ENCODE data around the gene DPP6.
"Not testable (repeated sequence)": the region's sequence is repeated elsewhere in the genome, so short reads cannot be mapped to it uniquely, and the experiment has no call there.

The DPP6 gene

DNA sequence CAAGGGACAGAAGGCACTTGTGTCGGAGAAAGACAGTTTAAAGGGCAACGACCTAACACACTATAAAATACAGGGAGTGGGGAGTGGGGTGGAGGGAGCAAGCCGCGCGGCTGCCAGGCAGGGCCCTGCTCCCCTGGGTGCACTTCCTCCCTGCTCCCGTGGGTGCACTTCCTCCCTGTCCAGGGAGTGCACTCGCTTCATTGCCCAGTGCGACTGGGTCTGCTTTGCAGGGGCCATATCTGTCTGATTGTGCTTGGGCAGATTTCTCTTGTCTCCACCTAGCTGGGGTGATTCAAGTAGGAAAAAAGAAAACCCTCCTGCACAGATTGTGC is 94.5 kb downstream of the DPP6 start:
- in situ Hi-C loops (cut with HindIII; ENCODE audit: low sequenced_read_pairs) = not testable (repeated sequence)

DNA sequence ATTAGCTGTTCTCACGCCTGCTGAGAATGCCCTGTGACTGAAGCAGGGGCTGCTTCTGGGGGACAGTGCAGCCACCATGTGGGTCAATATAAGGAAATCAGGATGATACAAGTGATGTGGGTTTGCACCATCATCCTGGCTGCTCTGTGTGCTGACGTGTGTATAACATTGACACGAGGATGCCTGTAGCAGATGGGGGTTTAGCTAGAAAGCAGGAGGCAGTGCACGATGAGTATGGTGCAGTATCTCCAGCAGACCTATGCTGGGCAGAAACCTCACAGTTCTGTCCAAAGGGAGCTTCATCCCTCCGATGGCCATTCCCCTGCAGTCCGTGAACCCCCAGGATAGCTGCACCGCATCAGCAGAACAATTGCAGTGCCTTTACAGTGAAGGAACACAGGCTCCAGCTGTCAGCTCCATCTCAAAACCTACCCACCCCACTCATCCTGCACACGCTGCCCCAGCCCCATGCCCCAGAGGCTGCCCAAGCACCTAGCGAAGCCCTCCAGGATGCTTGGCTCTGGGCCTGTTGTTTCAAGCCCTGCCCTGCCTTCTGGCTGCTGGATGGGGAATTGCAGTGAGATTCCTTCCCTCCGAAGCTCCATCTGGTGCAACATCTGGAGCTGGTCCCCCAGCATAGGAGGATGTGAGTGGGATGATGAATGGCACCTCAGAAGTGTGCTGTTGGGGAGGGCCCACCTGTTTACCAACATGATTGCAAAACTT is 96.8 kb downstream of the DPP6 start:
- in situ Hi-C loops (cut with HindIII; ENCODE audit: low sequenced_read_pairs) = not testable (repeated sequence)

DNA sequence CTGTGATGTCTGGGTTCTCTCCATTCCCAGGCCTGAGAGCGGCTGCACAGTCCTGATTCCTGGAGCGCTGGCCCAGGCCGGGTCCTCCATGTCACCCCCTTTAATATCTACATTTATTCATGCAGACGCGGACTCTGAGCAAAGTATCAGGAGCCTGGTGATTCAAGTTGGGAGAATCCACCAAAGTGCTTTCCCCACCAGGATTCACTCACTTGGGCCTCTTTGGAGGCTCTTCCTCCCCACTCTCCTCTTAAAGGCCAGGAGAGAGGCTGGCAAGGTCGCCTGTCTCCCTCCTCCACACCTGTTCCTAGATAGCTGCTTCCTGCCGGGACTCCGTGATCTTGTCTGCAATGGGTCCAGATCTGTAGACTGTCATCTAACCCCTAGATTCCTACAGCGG is 98.5 kb downstream of the DPP6 start:
- in situ Hi-C loops (cut with HindIII; ENCODE audit: low sequenced_read_pairs) = not testable (repeated sequence)

DNA sequence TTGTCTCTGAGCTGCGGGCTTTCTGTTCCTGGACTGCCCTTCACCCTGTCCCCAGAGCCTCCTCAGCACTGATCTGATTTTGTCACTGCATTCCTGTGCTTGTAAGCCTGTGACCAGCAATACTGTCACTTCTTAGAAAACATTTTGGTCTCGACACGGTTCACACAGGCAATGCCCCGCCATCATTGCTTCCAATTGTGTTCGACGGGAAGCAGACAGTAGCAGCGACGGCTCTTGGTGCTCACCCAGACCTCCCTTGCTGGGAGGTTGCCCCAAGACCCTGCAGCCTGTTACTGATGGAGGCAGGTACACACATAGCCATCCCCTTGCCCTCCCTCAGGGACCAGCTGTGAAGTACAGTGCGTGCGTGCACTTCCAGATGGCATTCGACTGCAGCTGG is 99.1 kb downstream of the DPP6 start:
- in situ Hi-C loops (cut with HindIII; ENCODE audit: low sequenced_read_pairs) = not testable (repeated sequence)

DNA sequence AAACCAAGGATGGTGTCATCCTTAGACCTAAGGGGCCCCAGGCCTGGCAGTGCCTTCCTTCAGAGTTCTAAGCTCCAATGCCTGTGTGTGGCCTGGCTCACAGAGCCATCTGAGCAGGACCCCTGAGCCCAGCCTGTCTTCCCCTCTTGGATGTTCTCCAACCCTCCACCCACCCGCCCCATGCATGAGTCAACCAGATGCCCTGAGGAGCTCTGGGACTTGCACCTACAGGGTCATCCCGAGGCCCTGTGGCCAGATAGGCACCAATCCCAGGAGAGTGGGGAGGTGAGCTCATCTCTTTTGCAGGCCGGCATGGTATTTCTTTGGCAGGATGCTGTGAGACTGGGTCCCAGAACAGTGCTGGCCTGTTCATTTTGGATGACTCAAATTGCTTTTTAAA is 103.7 kb downstream of the DPP6 start:
- in situ Hi-C loops (cut with HindIII; ENCODE audit: low sequenced_read_pairs) = not testable (repeated sequence)

DNA sequence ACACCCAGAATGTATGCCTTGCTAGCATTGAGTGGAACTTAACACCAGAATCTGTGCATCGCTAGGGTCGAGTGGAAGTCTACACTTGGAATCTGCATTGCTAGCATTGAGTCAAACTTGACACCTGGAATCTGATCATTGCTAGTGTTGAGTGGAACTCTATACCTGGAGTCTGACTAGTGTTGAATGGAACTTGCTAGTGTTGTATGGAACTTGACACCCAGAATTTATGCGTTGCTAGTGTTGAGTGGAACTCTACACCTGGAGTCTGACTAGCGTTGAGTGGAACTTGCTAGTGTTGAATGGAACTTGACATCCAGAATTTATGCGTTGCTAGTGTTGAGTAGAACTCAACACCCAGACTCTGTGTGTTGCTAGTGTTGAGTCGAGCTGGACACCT is 110.7 kb downstream of the DPP6 start:
- in situ Hi-C loops (cut with HindIII; ENCODE audit: low sequenced_read_pairs) = not testable (repeated sequence)

DNA sequence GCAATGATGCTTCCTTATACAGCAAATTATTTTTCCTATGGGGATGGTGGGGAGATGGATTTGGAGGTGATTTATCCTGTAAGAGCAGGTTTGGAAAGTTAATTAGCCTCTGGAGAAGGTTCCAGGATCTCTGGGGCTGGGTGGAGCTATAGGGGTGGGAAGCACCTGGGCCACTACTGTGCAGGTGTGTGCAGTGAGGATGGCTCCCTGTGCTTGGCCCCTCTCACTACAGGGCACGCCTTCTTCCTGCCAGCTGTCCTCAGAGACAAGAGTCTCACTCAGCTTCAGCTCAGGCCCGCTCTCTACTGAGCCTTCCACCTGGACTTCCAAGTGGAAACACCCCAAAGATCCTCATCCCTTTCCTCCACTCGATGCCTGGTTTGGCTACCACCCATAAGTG is 111.4 kb downstream of the DPP6 start:
- in situ Hi-C loops (cut with HindIII; ENCODE audit: low sequenced_read_pairs) = not testable (repeated sequence)

DNA sequence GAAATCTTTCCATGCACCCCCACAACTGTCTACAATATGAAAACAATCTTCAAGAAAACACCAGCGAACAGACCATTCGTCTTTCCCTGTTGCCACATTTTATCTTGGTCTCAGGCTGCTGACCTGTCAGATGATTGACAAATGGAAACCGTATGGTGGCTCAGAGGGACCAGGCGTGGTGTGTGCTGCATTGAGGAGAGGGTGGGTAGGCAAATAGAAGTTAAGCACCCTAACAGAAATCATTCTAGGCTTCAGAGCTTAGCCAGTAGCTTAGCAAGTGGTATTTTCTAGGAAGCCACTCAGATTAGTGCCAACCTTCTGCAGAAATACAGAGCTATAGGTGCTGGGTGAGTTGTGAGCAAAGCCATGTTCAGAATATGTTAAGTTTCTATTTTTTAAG is 114.9 kb downstream of the DPP6 start:
- in situ Hi-C loops (cut with HindIII; ENCODE audit: low sequenced_read_pairs) = no loop called here

DNA sequence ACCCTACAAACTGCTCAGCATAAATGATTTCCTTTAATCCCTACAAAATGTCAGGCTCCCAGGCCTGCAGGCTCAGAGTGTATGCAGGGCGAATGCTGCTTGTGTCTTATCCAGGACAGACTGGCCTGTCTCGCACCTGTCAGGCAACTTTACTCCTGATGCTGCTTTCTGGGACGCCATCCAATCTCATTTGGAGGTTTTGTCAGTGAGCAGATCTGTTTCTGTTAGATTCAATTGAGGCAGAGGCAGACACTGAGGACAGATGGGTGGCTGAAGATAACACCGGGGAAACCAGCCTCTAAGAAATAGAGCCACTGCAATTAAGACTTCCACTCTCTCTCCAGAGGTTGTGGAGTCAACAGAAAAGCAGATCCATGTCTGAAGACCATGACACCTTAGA is 115.6 kb downstream of the DPP6 start:
- in situ Hi-C loops (cut with HindIII; ENCODE audit: low sequenced_read_pairs) = no loop called here

DNA sequence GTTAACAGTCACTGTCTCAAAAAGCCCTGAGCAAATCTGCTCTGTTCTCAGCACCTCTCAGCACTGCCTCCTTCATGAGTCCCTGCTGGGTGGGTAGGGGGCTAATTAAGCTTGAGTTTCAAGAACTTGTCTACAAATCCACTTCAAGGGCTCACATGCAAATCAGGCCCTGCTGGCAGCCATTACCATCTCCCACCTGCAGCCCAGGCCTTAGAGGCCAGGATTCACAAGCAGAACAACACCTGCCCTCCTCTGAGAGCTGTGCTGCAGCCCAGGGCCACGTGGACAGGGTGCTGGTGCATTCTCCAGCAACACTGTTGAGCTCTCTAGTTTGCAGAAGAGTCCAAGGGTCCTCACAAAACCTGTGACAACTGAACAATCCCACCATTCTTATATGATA is 119.2 kb downstream of the DPP6 start:
- in situ Hi-C loops (cut with HindIII; ENCODE audit: low sequenced_read_pairs) = no loop called here

DNA sequence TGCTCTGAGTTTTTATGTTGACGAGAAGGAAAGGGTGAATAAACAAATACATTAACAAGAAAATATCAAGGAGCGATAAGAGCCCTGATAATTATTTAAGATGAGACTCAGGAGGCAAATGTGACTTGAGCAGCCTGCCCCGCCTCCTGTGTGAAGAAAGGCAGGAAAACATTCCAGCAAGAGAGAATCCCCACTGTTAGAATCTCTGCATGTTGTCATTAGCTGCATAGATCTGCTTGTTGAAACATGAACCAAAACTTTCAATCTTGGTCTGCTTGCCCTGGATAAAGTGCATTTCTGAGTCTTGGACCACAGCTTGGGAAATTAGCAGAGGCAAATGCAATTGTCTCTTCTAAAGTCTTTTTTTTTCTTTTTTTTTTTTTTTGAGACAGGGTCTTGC is 120.0 kb downstream of the DPP6 start:
- in situ Hi-C loops (cut with HindIII; ENCODE audit: low sequenced_read_pairs) = no loop called here

DNA sequence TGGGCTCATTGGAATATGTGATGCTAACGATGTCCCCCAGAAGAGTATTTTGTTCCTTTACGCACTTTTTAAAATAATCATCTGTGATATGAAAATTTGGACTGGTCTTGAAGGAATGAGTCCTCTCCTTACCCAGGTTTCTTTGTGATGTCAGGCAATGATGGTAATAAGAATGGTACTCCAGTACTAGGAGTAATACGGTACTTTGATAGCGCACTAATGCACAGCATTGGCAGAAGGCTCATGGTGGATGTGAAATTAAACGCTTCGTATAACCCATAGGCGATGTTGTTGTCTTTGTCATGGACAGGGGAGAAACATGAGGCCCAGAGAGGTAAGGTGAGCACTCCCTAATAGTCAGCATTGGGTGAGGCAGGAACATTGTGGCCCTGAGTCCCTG is 125.4 kb downstream of the DPP6 start:
- in situ Hi-C loops (cut with HindIII; ENCODE audit: low sequenced_read_pairs) = no loop called here

DNA sequence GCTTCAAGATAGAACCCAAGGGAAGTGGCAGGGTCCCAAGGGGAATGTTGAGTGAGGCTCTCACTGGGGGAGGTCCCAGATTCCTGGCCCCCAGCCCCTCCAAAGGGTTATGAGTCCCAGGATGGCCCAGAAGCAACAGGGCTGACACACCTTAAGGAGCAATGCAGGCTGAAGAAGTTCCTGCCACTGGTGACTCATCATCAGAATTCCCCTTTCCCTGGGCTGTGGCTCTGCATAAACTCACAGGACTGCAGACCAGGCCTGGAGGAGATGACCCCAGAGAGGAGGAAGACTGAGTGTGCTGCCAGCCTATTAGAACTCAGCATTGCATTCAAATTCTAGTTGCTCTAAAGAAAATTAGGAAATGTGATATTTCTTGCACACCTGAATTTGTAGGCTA is 126.7 kb downstream of the DPP6 start:
- in situ Hi-C loops (cut with HindIII; ENCODE audit: low sequenced_read_pairs) = no loop called here

DNA sequence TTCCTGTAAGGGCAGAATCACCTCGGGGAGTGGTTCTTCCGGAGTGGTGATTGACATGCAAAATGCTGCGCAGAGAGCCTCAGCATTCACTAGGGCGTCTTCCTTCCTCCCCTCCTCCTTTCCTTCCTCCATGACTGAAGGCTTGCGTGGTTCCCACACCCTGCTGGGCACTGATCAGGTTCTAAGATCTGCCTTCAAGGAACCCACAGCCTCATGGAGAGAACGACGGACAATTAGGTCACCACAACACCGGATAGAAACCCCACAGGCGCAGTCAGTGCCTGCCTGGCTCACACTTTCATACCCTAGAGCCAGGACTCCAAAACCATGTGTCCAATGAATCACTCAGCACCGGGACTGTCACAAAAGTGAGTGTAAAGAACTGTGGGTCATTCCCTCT is 131.3 kb downstream of the DPP6 start:
- in situ Hi-C loops (cut with HindIII; ENCODE audit: low sequenced_read_pairs) = no loop called here

DNA sequence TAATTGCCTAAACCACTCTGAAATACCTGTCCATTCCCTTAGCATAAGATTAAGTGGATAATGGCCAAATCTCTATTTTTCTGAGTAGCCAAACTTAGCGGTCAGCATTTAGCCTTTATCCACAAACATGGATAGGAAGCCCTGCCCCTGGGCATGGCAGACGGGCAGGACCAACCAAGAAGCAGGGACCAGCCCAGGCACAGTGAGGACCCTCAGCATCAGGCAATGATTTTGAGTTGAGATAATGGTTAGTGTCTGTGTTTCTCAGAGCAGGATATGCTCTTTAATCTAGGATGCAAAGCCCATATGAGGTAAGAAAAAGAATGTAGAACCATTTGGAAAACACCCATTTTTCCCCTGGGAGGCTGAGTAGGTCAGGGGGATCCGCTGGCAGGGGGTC is 131.7 kb downstream of the DPP6 start:
- in situ Hi-C loops (cut with HindIII; ENCODE audit: low sequenced_read_pairs) = no loop called here

DNA sequence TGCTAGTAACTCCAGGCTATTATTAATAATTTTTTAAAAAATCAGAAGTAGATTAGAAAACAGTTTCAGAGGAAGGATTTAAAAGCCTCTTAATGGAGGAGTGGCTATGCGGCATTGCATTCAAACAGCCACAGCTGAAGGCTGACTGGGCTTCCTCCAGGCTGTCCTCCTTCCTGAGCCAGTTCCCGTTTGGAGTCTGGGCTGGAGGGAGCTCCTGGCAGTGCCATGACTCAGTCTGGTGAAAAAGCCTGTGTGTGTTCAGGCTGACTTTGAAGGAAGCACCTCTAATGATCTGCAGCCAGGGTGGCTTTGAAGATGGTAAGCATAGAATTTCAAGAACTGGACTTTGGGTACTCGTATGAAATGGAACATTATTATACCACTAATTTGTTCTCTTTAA is 134.6 kb downstream of the DPP6 start:
- in situ Hi-C loops (cut with HindIII; ENCODE audit: low sequenced_read_pairs) = no loop called here

DNA sequence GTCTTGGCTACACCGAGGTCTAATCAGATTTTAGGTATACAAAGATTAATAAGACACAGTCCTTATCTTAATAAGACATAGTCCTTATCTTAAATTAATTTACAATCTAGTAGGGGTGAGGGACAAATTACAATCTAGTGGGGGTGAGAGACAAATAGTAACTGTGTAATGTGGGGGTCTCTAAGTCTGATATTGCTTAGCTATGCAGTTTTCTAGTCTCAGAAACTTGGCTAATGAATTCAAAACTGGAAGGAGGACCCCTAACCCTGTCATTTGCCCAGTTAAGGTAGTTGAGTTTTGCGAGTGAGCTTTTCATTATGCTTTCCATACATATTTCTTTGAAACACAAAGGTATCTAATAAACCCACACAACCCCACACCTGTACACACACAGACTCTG is 136.1 kb downstream of the DPP6 start:
- in situ Hi-C loops (cut with HindIII; ENCODE audit: low sequenced_read_pairs) = no loop called here

DNA sequence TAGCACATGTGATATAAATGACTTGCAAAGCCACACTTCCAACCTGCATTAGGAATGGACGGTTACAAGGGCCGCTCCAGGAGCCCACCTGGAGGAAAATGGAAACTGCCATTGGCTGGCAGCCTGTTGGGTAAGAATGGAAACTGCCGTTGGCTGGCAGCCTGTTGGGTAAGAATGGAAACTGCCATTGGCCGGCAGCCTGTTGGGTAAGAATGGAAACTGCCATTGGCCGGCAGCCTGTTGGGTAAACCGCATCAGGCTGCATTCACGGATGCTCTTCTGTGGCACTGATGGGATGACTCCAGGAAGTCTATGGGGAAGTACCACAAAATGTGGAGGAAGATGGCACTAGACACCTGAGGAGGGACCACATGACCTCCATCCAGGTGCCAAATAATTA is 143.1 kb downstream of the DPP6 start:
- in situ Hi-C loops (cut with HindIII; ENCODE audit: low sequenced_read_pairs) = no loop called here

DNA sequence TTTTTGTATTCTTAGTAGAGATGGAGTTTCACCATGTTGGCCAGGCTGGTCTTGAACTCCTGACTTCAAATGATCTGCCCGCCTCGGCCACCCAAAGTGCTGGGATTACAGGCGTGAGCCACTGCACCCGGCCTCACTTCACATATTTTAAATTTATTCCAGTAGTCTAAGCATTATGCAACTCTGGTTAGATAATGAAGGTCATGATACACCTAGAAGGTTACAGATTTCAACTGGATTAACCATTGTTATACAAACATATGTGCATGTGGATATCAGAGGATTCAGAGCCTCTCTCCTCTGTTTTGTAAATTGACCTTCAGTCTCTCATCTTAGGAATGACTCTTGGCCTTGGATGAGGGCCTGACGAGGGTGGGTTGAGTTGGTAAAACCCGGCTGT is 146.3 kb downstream of the DPP6 start:
- in situ Hi-C loops (cut with HindIII; ENCODE audit: low sequenced_read_pairs) = no loop called here

DNA sequence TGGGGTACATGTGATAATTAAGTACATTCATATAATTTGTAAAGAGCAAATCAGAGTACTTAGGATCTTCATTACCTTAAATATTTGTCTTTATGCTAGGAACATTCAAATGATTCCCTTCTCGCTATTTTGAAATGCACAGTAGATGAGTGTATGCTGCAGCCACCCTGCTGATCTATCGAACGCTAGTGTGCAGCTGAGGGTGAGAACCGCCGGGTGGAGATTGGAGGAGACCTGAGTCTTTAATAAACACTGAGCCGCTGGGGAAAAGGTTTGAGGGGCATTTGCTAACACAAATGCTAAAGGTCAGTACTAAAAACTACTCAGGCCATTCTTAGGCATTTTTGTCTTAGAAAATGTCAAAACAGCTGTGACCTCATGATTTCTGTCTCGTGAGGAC is 148.0 kb downstream of the DPP6 start:
- in situ Hi-C loops (cut with HindIII; ENCODE audit: low sequenced_read_pairs) = no loop called here

DNA sequence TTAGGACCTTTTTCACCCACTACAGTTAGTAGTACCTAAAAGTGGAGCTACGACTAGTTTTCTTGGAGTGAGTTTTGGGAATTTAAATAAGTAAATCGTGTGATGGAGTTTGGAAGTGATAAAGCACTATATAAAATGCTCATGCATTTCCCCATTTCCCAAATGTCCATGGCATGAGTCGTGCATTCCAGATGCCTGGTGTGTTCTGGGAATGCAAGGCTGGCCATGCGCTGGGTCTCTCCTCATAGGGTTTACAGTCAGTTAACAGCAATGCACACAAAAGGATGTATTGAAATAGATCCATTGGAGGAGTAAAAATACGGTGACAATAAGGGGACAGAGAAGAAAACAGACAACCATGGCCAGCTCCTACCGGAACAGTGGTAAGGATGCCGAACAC is 149.8 kb downstream of the DPP6 start:
- in situ Hi-C loops (cut with HindIII; ENCODE audit: low sequenced_read_pairs) = no loop called here

DNA sequence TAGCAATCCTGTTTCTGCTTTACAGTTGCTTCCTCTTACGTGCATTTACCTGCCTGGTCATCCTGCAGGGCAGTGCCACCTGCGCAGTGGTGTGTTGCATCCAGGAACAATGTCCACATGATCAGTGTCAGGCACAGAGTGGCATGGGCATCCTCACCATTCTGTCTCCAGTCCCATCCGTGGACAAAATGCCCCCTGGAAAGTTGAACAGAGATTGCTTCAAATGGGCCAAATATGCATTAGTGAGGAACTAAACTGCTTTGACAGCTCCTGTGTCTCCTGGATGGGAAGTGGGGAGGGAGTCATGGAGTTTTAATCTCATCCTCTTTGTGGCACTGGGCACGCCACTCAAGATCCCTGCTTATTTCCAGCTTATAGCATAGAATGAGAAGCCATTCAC is 151.8 kb downstream of the DPP6 start:
- in situ Hi-C loops (cut with HindIII; ENCODE audit: low sequenced_read_pairs) = no loop called here

DNA sequence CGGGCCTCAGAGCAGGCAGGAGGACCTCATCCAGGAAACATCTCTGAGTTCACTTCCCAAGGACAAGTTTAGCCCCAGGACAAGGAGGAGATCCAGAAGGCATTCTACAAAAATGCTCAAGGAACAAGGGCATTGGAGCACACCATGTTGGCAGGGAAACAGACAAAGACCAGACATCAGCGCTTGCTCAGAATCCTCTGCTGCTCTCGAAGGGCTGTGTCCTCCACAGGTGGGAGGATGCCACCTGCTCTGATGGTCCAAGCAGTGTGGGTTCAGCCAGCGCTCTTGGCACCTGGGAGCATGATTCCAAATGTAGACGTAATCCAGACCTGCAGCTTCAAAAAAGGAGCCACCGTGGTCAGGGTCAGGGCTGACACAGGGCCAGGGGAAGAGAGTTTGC is 160.7 kb downstream of the DPP6 start:
- in situ Hi-C loops (cut with HindIII; ENCODE audit: low sequenced_read_pairs) = no loop called here

All from DLD1 (cell line).